ENCODE measurements around the gene ZNF367.

DNA sequence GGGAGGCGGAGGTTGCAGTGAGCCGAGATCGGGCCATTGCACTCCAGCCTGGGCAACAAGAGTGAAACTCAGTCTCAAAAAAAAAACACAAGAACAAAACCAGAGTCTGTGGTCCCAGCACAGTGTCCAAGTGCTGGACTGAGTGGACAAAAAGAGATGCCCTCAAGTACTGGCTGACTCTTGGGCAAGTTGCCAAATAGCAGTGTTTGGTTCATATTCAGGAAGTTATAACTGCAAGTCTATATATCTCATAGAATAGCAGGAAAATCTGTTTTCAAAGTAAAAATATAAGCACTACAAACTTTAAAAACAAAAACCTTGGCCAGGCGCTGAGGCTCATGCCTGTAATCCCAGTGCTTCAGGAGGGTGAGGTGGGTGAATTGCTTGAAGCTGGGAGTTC is 39.1 kb upstream of the ZNF367 start:
- TF ChIP-seq, protein P1, sequence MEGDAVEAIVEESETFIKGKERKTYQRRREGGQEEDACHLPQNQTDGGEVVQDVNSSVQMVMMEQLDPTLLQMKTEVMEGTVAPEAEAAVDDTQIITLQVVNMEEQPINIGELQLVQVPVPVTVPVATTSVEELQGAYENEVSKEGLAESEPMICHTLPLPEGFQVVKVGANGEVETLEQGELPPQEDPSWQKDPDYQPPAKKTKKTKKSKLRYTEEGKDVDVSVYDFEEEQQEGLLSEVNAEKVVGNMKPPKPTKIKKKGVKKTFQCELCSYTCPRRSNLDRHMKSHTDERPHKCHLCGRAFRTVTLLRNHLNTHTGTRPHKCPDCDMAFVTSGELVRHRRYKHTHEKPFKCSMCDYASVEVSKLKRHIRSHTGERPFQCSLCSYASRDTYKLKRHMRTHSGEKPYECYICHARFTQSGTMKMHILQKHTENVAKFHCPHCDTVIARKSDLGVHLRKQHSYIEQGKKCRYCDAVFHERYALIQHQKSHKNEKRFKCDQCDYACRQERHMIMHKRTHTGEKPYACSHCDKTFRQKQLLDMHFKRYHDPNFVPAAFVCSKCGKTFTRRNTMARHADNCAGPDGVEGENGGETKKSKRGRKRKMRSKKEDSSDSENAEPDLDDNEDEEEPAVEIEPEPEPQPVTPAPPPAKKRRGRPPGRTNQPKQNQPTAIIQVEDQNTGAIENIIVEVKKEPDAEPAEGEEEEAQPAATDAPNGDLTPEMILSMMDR (IDR thresholded peaks at IDR 0.05) = no peak
- no peak for TF ChIP-seq POLR2A (IDR thresholded peaks at IDR 0.05)
